Mesothelial cell of epicardium (in vitro differentiated cells): ENCODE results near the gene FAM83D. TPM values are rescaled to one million over a fixed set of nuclear protein-coding genes. Genes with fewer than 3 reads are reported as not detected.

ENCODE experiments used
- DNase-seq, 2 experiments: peaks; one replicate each; pipeline ENCODE4 v3.0.0; 2021; ENCODE audit warnings: low spot score in 2 of 2; ENCODE audit not compliant: unreplicated experiment in 2 of 2
- H3K27ac Mint-ChIP-seq: 2 replicates; pipeline ENCODE4 v1.8.0; 2021; ENCODE audit warnings: mixed read lengths
- H3K27me3 Mint-ChIP-seq: 2 replicates; pipeline ENCODE4 v1.8.0; 2021; ENCODE audit warnings: low read depth, mixed read lengths
- H3K36me3 Mint-ChIP-seq: 2 replicates; pipeline ENCODE4 v1.8.0; 2021; ENCODE audit warnings: mixed read lengths
- H3K4me1 Mint-ChIP-seq: 2 replicates; pipeline ENCODE4 v1.8.0; 2021; ENCODE audit warnings: mixed read lengths
- H3K4me3 Mint-ChIP-seq: 2 replicates; pipeline ENCODE4 v1.8.0; 2021; ENCODE audit warnings: mild to moderate bottlenecking, moderate library complexity, mixed read lengths
- H3K9me3 Mint-ChIP-seq: 2 replicates; pipeline ENCODE4 v1.8.0; 2021; ENCODE audit warnings: mixed read lengths
- CTCF ChIP-seq: fragments of 200-600 bp; sonication (generic); IDR thresholded peaks from one replicate; pipeline ENCODE4 v1.5.0; 2021; ENCODE audit warnings: antibody characterized with exemption; ENCODE audit not compliant: unreplicated experiment
- total RNA-seq: library from RNA; stranded (reverse); gene quantifications from 3 replicates; pipeline ENCODE4 v1.2.1, GENCODE V29; 2021

Gene FAM83D
- total RNA-seq, 1 donor from 2014 or later: 11.5 TPM

- TF ChIP-seq CTCF: no peak
- peaks cover 15% of the 10 kb centered on the region for H3K4me1 Mint-ChIP-seq
- DNase-seq: no peak
- H3K27ac Mint-ChIP-seq: no peak overlapping the region
- H3K36me3 Mint-ChIP-seq: no peaks in the 10 kb centered on the region
- no peaks in the 10 kb centered on the region for H3K9me3 Mint-ChIP-seq
- no peaks in the 10 kb centered on the region for H3K27me3 Mint-ChIP-seq
- H3K4me3 Mint-ChIP-seq: no peak overlapping the region
Measured at GRCh38 chr20:38930242-38930569, 4.0 kb downstream of the FAM83D start.

GRCh38 chr20:38931984-38932383 is 5.8 kb downstream of the FAM83D start:
- H3K9me3 Mint-ChIP-seq: no peaks in the 10 kb centered on the region
- H3K27ac Mint-ChIP-seq: peak overlapping the region; percentile 4
- TF ChIP-seq CTCF: no peak
- no peak overlapping the region for H3K4me3 Mint-ChIP-seq
- DNase-seq: no peak
- H3K36me3 Mint-ChIP-seq: no peaks in the 10 kb centered on the region
- H3K4me1 Mint-ChIP-seq: peaks cover 20% of the 10 kb centered on the region
- no peaks in the 10 kb centered on the region for H3K27me3 Mint-ChIP-seq

- Mint-ChIP-seq H3K9me3 (no peaks in the 10 kb centered on the region), H3K27me3 (no peaks in the 10 kb centered on the region), H3K27ac (no peak overlapping the region), H3K4me1 (peaks cover 17% of the 10 kb centered on the region), H3K4me3 (no peak overlapping the region), H3K36me3 (no peaks in the 10 kb centered on the region)
- DNase-seq: no peak
- no peak for TF ChIP-seq CTCF
Measured at GRCh38 chr20:38932457-38933120, 6.4 kb downstream of the FAM83D start.

GRCh38 chr20:38934530-38934929 is 8.3 kb downstream of the FAM83D start:
- no peak overlapping the region for H3K4me3 Mint-ChIP-seq
- TF ChIP-seq CTCF: no peak
- DNase-seq: no peak
- H3K27ac Mint-ChIP-seq: no peak overlapping the region
- no peaks in the 10 kb centered on the region for H3K27me3 Mint-ChIP-seq
- H3K4me1 Mint-ChIP-seq: peaks cover 6% of the 10 kb centered on the region
- H3K9me3 Mint-ChIP-seq: no peaks in the 10 kb centered on the region
- no peaks in the 10 kb centered on the region for H3K36me3 Mint-ChIP-seq

GRCh38 chr20:38935285-38935684 is 9.1 kb downstream of the FAM83D start:
- no peak for DNase-seq
- H3K27ac Mint-ChIP-seq: no peak overlapping the region
- H3K36me3 Mint-ChIP-seq: no peaks in the 10 kb centered on the region
- no peaks in the 10 kb centered on the region for H3K27me3 Mint-ChIP-seq
- H3K4me1 Mint-ChIP-seq: peaks cover 6% of the 10 kb centered on the region
- no peak for TF ChIP-seq CTCF
- no peak overlapping the region for H3K4me3 Mint-ChIP-seq
- H3K9me3 Mint-ChIP-seq: no peaks in the 10 kb centered on the region

GRCh38 chr20:38935967-38936407 is 9.8 kb downstream of the FAM83D start:
- no peak for DNase-seq
- Mint-ChIP-seq H3K36me3 (no peaks in the 10 kb centered on the region), H3K9me3 (no peaks in the 10 kb centered on the region), H3K4me1 (peaks cover 6% of the 10 kb centered on the region), H3K4me3 (no peak overlapping the region), H3K27me3 (no peaks in the 10 kb centered on the region), H3K27ac (no peak overlapping the region)
- TF ChIP-seq CTCF: no peak
